CD4-positive, alpha-beta T cell (primary cell): ENCODE data around the gene ZC3H13. TPM values are rescaled to one million over a fixed set of nuclear protein-coding genes. Genes with fewer than 3 reads are reported as not detected.

Source experiments
- ATAC-seq: fragments of 200-7000 bp; cut with Tn5 transposase; one replicate; pipeline ENCODE4 v1.10.0; 2022; ENCODE audit warnings: mild to moderate bottlenecking; ENCODE audit not compliant: poor library complexity
- CTCF ChIA-PET: fragments of 350-600 bp; sonication (Branson Sonifier 250); formaldehyde crosslinking; loops from one replicate; lab custom pipeline; 2021; ENCODE audit warnings: antibody characterized with exemption, inconsistent platforms; lab: Charles Lee
- POLR2A ChIA-PET: fragments of 350-600 bp; sonication (Branson Sonifier 250); formaldehyde crosslinking; loops from one replicate; lab custom pipeline; 2021; ENCODE audit warnings: antibody characterized with exemption, inconsistent platforms; lab: Charles Lee
- DNase-seq, 14 experiments: peaks; one replicate each; pipeline ENCODE4 v3.0.0-alpha.2; 2013 to 2020; ENCODE audit warnings: mixed read lengths in 2 of 14
- H3K27ac ChIP-seq, 2 donors: one replicate each; pipeline versions ENCODE4 v1.5.1 to v1.7.0; 2013; ENCODE audit warnings: low read length in 2 of 2, low read depth in 1 of 2, mild to moderate bottlenecking in 1 of 2
- H3K27me3 ChIP-seq, 2 experiments: 1 replicate in 1 of 2; 2 replicates in 1 of 2; pipeline versions ENCODE4 v1.6.1 to v1.7.0; 2013; ENCODE audit warnings: low read length in 2 of 2, control low read depth in 1 of 2, mild to moderate bottlenecking in 1 of 2, moderate library complexity in 1 of 2; ENCODE audit not compliant: insufficient read depth in 2 of 2, control insufficient read depth in 1 of 2
- H3K36me3 ChIP-seq: one replicate; pipeline ENCODE4 v1.6.1; 2013; ENCODE audit warnings: low read length, control low read depth; ENCODE audit not compliant: insufficient read depth
- H3K4me1 ChIP-seq: one replicate; pipeline ENCODE4 v1.6.1; 2013; ENCODE audit warnings: low read length, control low read depth; ENCODE audit not compliant: insufficient read depth
- H3K4me3 ChIP-seq: one replicate; pipeline ENCODE4 v1.5.1; 2013; ENCODE audit warnings: mild to moderate bottlenecking, low read length, moderate library complexity
- H3K9me3 ChIP-seq, 2 experiments: 1 replicate in 1 of 2; 2 replicates in 1 of 2; pipeline versions ENCODE4 v1.6.1 to v1.7.0; 2013; ENCODE audit warnings: low read length in 2 of 2, mild to moderate bottlenecking in 2 of 2, control low read depth in 1 of 2, moderate library complexity in 1 of 2; ENCODE audit not compliant: control insufficient read depth in 1 of 2, insufficient read depth in 1 of 2
- H3K27ac Mint-ChIP-seq: one replicate; pipeline ENCODE4 v1.8.0; 2020; ENCODE audit warnings: mixed read lengths
- H3K27me3 Mint-ChIP-seq: one replicate; pipeline ENCODE4 v1.8.0; 2021; ENCODE audit warnings: mixed read lengths
- H3K36me3 Mint-ChIP-seq: one replicate; pipeline ENCODE4 v1.8.0; 2021; ENCODE audit warnings: low read depth, mixed read lengths
- H3K4me1 Mint-ChIP-seq: one replicate; pipeline ENCODE4 v1.8.0; 2021; ENCODE audit warnings: low read depth, mixed read lengths
- H3K4me3 Mint-ChIP-seq: one replicate; pipeline ENCODE4 v1.8.0; 2020; ENCODE audit warnings: mild to moderate bottlenecking, mixed read lengths
- H3K9me3 Mint-ChIP-seq: one replicate; pipeline ENCODE4 v1.8.0; 2020; ENCODE audit warnings: mixed read lengths
- CTCF ChIP-seq: fragments of 200-600 bp; IDR thresholded peaks from one replicate; pipeline ENCODE4 v1.8.0; 2022; ENCODE audit warnings: antibody characterized with exemption, mild to moderate bottlenecking
- intact Hi-C, 2 experiments: fragments of 100-400 bp; cut with DNase I in 1 of 2; cut with micrococcal nuclease in 1 of 2; formaldehyde crosslinking; loops; one replicate each; pipeline versions ENCODE4 v1.15.1 to v1.9.0; 2023 to 2025; cut with DNase I, micrococcal nuclease
- total RNA-seq, 174 experiments: library from RNA in 2 of 174; stranded (reverse) in 2 of 174; gene quantifications; one replicate each; pipeline ENCODE4 v1.2.3 and lab custom pipeline; 2021 to 2026

Gene ZC3H13
- total RNA-seq, 2 experiments from 2014 or later: 36.5 to 43.8 TPM

GRCh38 chr13:45928843-45929242 is 123.7 kb downstream of the ZC3H13 start:
- no peak for ATAC-seq
- Histone ChIP-seq H3K27ac (no peak overlapping the region), H3K27me3 (peaks cover 0 to 5% of the 10 kb centered on the region in 2 experiments), H3K4me3 (no peak overlapping the region), H3K36me3 (no peaks in the 10 kb centered on the region), H3K9me3 (no peaks in the 10 kb centered on the region), H3K4me1 (no peaks in the 10 kb centered on the region)
- TF ChIP-seq CTCF: no peak
- POLR2A ChIA-PET: no interaction called here
- Mint-ChIP-seq H3K4me3 (no peak overlapping the region), H3K27ac (no peak overlapping the region), H3K4me1 (no peaks in the 10 kb centered on the region), H3K9me3 (no peaks in the 10 kb centered on the region), H3K27me3 (peaks cover 5% of the 10 kb centered on the region), H3K36me3 (no peaks in the 10 kb centered on the region)
- intact Hi-C loops: no loop called here
- CTCF ChIA-PET: no interaction called here
- no peak for DNase-seq

DNA sequence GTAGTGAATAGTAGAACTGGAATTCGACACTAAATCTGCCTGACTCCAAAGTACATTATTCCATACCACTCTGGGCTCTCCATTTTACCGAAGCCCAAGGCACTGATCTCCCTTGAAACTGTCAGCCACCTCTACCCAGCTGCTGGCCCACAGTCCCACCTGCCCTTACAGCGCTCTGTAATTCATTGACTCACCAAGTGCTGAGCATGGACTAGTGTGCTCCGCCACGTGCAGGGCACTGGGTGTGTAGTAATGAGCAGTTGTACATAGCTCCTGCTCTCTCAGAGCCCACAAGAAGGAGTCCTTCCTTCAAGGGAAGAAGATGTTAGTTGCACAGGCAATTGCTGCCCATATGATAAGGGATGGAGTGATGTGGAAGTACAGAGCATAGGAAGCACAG is 124.4 kb downstream of the ZC3H13 start:
- TF ChIP-seq CTCF: no peak
- H3K36me3 Mint-ChIP-seq: no peaks in the 10 kb centered on the region
- Histone ChIP-seq H3K36me3 (no peaks in the 10 kb centered on the region), H3K27me3 (peaks cover 0 to 5% of the 10 kb centered on the region in 2 experiments), H3K4me1 (no peaks in the 10 kb centered on the region), H3K9me3 (no peaks in the 10 kb centered on the region), H3K27ac (no peak overlapping the region), H3K4me3 (no peak overlapping the region)
- intact Hi-C loops: no loop called here
- ChIA-PET CTCF (no interaction called here), POLR2A (no interaction called here)
- H3K4me1 Mint-ChIP-seq: no peaks in the 10 kb centered on the region
- H3K27ac Mint-ChIP-seq: no peak overlapping the region
- DNase-seq: no peak
- H3K27me3 Mint-ChIP-seq: peaks cover 5% of the 10 kb centered on the region
- ATAC-seq: no peak
- H3K4me3 Mint-ChIP-seq: no peak overlapping the region
- H3K9me3 Mint-ChIP-seq: no peaks in the 10 kb centered on the region

GRCh38 chr13:45926741-45927140 is 125.8 kb downstream of the ZC3H13 start:
- Histone ChIP-seq H3K4me1 (no peaks in the 10 kb centered on the region), H3K27me3 (peaks cover 0 to 1% of the 10 kb centered on the region in 2 experiments), H3K36me3 (no peaks in the 10 kb centered on the region), H3K4me3 (no peak overlapping the region), H3K9me3 (no peaks in the 10 kb centered on the region), H3K27ac (no peak overlapping the region)
- intact Hi-C loops: no loop called here
- Mint-ChIP-seq H3K4me3 (no peak overlapping the region), H3K27ac (no peak overlapping the region), H3K4me1 (no peaks in the 10 kb centered on the region), H3K27me3 (no peaks in the 10 kb centered on the region), H3K9me3 (no peaks in the 10 kb centered on the region), H3K36me3 (no peaks in the 10 kb centered on the region)
- CTCF ChIA-PET: no interaction called here
- DNase-seq (no peak), ATAC-seq (no peak)
- POLR2A ChIA-PET: no interaction called here
- no peak for TF ChIP-seq CTCF
